Measurements from ENCODE around the gene BRAF. TPM values are rescaled to one million over a fixed set of nuclear protein-coding genes. Genes with fewer than 3 reads are reported as not detected.

The BRAF gene
- polyA plus RNA-seq, 1 donor (not counting 4 experiments of a cell fraction or from before 2014, with no cell fraction given) = 12.4 TPM

GRCh38 chr7:140702774-140703173 is 222.0 kb downstream of the BRAF start:
- Histone ChIP-seq H3K9me1 (ENCODE audit: control insufficient read depth, extremely low read depth, insufficient read depth, low read length) (no peaks in the 10 kb centered on the region), H3K36me3 (ENCODE audit: control insufficient read depth in 2 of 2, extremely low read depth in 1 of 2, insufficient read depth in 2 of 2, low read length in 2 of 2) (peaks cover 10% of the 10 kb centered on the region in 2 experiments), H3K9me3 (ENCODE audit: control insufficient read depth, low read depth, low read length) (no peaks in the 10 kb centered on the region), H2AFZ (ENCODE audit: control insufficient read depth, low read length) (no peak overlapping the region), H3K4me2 (ENCODE audit: control insufficient read depth, extremely low read depth, insufficient read depth, low read depth, low read length) (no peak overlapping the region), H3K4me1 (ENCODE audit: control insufficient read depth, extremely low read depth, insufficient read depth, low read length) (peaks cover 4% of the 10 kb centered on the region), H3K4me3 (ENCODE audit: control insufficient read depth in 2 of 3, extremely low read depth in 1 of 3, insufficient read depth in 2 of 3, low read depth in 1 of 3, low read length in 3 of 3) (no peak overlapping the region), H3K9ac (ENCODE audit: control insufficient read depth, extremely low read depth, insufficient read depth, low read length) (no peak overlapping the region), H3K27ac (ENCODE audit: control insufficient read depth, insufficient read depth, low read length) (no peak overlapping the region), H3K79me2 (ENCODE audit: control insufficient read depth, insufficient read depth, low read length) (peaks cover 47% of the 10 kb centered on the region), H4K20me1 (ENCODE audit: control insufficient read depth, extremely low read depth, insufficient read depth, low read length) (no peaks in the 10 kb centered on the region), H3K27me3 (ENCODE audit: control insufficient read depth, extremely low read depth, insufficient read depth, low read length) (no peaks in the 10 kb centered on the region)
- DNase-seq (ENCODE audit: low read depth, low spot score) = no peak
- TF ChIP-seq EZH2 (IDR thresholded peaks at IDR 0.05; ENCODE audit: low read length) = no peak
- TF ChIP-seq, protein P1, sequence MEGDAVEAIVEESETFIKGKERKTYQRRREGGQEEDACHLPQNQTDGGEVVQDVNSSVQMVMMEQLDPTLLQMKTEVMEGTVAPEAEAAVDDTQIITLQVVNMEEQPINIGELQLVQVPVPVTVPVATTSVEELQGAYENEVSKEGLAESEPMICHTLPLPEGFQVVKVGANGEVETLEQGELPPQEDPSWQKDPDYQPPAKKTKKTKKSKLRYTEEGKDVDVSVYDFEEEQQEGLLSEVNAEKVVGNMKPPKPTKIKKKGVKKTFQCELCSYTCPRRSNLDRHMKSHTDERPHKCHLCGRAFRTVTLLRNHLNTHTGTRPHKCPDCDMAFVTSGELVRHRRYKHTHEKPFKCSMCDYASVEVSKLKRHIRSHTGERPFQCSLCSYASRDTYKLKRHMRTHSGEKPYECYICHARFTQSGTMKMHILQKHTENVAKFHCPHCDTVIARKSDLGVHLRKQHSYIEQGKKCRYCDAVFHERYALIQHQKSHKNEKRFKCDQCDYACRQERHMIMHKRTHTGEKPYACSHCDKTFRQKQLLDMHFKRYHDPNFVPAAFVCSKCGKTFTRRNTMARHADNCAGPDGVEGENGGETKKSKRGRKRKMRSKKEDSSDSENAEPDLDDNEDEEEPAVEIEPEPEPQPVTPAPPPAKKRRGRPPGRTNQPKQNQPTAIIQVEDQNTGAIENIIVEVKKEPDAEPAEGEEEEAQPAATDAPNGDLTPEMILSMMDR (optimal IDR thresholded peaks at IDR 0.05 in 1 of 3, IDR thresholded peaks at IDR 0.05 in 1 of 3, conservative IDR thresholded peaks at IDR 0.05 in 1 of 3; ENCODE audit: extremely low read depth in 1 of 3, insufficient read depth in 2 of 3, low read length in 3 of 3) = no peak
- dilution Hi-C loops (cut with MboI; ENCODE audit: extremely low pct_ligation_motif_present, low sequenced_read_pairs) = no loop called here
- FAIRE-seq = no peak

GRCh38 chr7:140698477-140698876 is 226.3 kb downstream of the BRAF start:
- Histone ChIP-seq H3K79me2 (ENCODE audit: control insufficient read depth, insufficient read depth, low read length) (peaks cover 57% of the 10 kb centered on the region), H2AFZ (ENCODE audit: control insufficient read depth, low read length) (no peak overlapping the region), H3K36me3 (ENCODE audit: control insufficient read depth in 2 of 2, extremely low read depth in 1 of 2, insufficient read depth in 2 of 2, low read length in 2 of 2) (no peaks in the 10 kb centered on the region), H3K4me2 (ENCODE audit: control insufficient read depth, extremely low read depth, insufficient read depth, low read depth, low read length) (peak overlapping the region; percentile 96), H3K27ac (ENCODE audit: control insufficient read depth, insufficient read depth, low read length) (no peak overlapping the region), H3K27me3 (ENCODE audit: control insufficient read depth, extremely low read depth, insufficient read depth, low read length) (no peaks in the 10 kb centered on the region), H4K20me1 (ENCODE audit: control insufficient read depth, extremely low read depth, insufficient read depth, low read length) (no peaks in the 10 kb centered on the region), H3K4me1 (ENCODE audit: control insufficient read depth, extremely low read depth, insufficient read depth, low read length) (peaks cover 13% of the 10 kb centered on the region), H3K9me3 (ENCODE audit: control insufficient read depth, low read depth, low read length) (no peaks in the 10 kb centered on the region), H3K4me3 (ENCODE audit: control insufficient read depth in 2 of 3, extremely low read depth in 1 of 3, insufficient read depth in 2 of 3, low read depth in 1 of 3, low read length in 3 of 3) (peak overlapping the region in 1 of 3 experiments; percentile 1), H3K9me1 (ENCODE audit: control insufficient read depth, extremely low read depth, insufficient read depth, low read length) (no peaks in the 10 kb centered on the region), H3K9ac (ENCODE audit: control insufficient read depth, extremely low read depth, insufficient read depth, low read length) (no peak overlapping the region)
- FAIRE-seq = no peak
- dilution Hi-C loops (cut with MboI; ENCODE audit: extremely low pct_ligation_motif_present, low sequenced_read_pairs) = no loop called here
- DNase-seq (ENCODE audit: low read depth, low spot score) = no peak
- TF ChIP-seq, protein P1 (optimal IDR thresholded peaks at IDR 0.05 in 1 of 3, IDR thresholded peaks at IDR 0.05 in 1 of 3, conservative IDR thresholded peaks at IDR 0.05 in 1 of 3; ENCODE audit: extremely low read depth in 1 of 3, insufficient read depth in 2 of 3, low read length in 3 of 3) = no peak
- TF ChIP-seq EZH2 (IDR thresholded peaks at IDR 0.05; ENCODE audit: low read length) = no peak
